Mesothelial cell of epicardium (in vitro differentiated cells): Measurements from ENCODE around the gene TNS1. TPM values are rescaled to one million over a fixed set of nuclear protein-coding genes. Genes with fewer than 3 reads are reported as not detected.

Experiments
- DNase-seq, 2 experiments: peaks; one replicate each; pipeline ENCODE4 v3.0.0; 2021; ENCODE audit warnings: low spot score in 2 of 2; ENCODE audit not compliant: unreplicated experiment in 2 of 2
- H3K27ac Mint-ChIP-seq: 2 replicates; pipeline ENCODE4 v1.8.0; 2021; ENCODE audit warnings: mixed read lengths
- H3K27me3 Mint-ChIP-seq: 2 replicates; pipeline ENCODE4 v1.8.0; 2021; ENCODE audit warnings: low read depth, mixed read lengths
- H3K36me3 Mint-ChIP-seq: 2 replicates; pipeline ENCODE4 v1.8.0; 2021; ENCODE audit warnings: mixed read lengths
- H3K4me1 Mint-ChIP-seq: 2 replicates; pipeline ENCODE4 v1.8.0; 2021; ENCODE audit warnings: mixed read lengths
- H3K4me3 Mint-ChIP-seq: 2 replicates; pipeline ENCODE4 v1.8.0; 2021; ENCODE audit warnings: mild to moderate bottlenecking, moderate library complexity, mixed read lengths
- H3K9me3 Mint-ChIP-seq: 2 replicates; pipeline ENCODE4 v1.8.0; 2021; ENCODE audit warnings: mixed read lengths
- CTCF ChIP-seq: fragments of 200-600 bp; sonication (generic); IDR thresholded peaks from one replicate; pipeline ENCODE4 v1.5.0; 2021; ENCODE audit warnings: antibody characterized with exemption; ENCODE audit not compliant: unreplicated experiment
- total RNA-seq: library from RNA; stranded (reverse); gene quantifications from 3 replicates; pipeline ENCODE4 v1.2.1, GENCODE V29; 2021

Gene TNS1
- total RNA-seq, 1 donor from 2014 or later, result 130 TPM

DNA sequence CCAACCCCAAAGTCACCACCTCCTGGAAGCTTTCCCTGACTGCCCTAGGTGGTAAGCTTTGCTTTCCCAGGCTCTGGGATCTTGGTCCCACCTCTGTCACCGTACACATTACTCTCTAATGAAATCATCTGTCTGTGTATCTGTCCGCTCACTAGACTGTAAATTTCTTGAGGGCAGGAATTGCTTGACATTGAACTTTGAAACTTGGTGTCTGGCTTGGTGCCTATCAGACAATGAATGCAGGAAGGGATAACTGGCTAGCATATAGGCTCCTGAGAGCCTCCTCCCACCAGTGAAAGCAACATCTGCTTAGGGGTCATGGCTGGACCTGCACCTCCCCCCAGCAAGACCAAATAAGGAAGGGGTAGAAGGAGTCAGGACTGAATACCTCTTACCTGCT lies 155.7 kb downstream of the TNS1 start:
- no peak for DNase-seq
- Mint-ChIP-seq H3K4me1 (peaks cover 23% of the 10 kb centered on the region), H3K27ac (no peak overlapping the region), H3K9me3 (no peaks in the 10 kb centered on the region), H3K36me3 (peaks cover 21% of the 10 kb centered on the region), H3K27me3 (no peaks in the 10 kb centered on the region), H3K4me3 (no peak overlapping the region)
- TF ChIP-seq CTCF, result no peak

- Mint-ChIP-seq H3K27ac (no peak overlapping the region), H3K4me1 (peaks cover 17% of the 10 kb centered on the region), H3K36me3 (peaks cover 21% of the 10 kb centered on the region), H3K27me3 (no peaks in the 10 kb centered on the region), H3K9me3 (no peaks in the 10 kb centered on the region), H3K4me3 (no peak overlapping the region)
- DNase-seq, result no peak
- no peak for TF ChIP-seq CTCF
Measured at GRCh38 chr2:217846321-217846743, 156.5 kb downstream of the TNS1 start.

DNA sequence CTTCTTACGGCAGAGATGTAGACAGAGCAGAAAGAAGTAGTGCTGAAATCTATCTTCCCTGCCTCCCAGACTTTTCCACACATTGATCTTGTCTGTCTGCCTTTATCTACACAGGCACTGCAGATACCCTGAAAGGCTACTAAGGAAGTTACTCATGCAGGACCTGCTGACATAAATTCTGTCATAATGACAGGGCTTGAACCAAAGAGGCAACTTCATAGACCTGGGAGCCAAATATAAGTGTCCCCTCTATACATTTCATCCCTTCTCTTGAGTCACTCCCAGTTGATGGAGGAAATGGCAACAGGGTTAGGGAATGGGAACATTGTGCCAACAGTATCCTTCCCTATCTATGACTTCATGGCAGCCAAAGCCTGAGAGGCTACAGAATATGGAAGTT lies 157.5 kb downstream of the TNS1 start:
- Mint-ChIP-seq H3K4me1 (peaks cover 7% of the 10 kb centered on the region), H3K27ac (no peak overlapping the region), H3K27me3 (no peaks in the 10 kb centered on the region), H3K36me3 (peaks cover 21% of the 10 kb centered on the region), H3K4me3 (no peak overlapping the region), H3K9me3 (no peaks in the 10 kb centered on the region)
- no peak for TF ChIP-seq CTCF
- no peak for DNase-seq

DNA sequence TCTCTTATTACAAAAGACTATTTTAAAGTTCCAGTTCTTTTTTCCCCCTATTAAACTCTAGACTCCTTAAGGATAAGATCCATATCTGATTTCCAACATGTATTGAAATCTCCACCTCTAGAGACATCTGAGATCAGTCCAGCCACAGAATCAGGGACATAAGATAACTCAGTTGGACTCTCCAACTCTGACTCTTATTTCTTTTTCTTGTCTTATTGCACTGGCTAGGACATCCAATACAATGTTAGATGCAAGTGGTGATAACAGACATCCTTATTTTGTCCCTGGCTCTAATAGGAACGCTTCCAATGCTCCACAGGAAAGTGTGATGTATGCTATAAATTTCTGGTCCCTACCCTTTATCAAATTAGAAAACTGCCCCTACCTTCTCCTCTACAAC lies 158.1 kb downstream of the TNS1 start:
- H3K9me3 Mint-ChIP-seq, result no peaks in the 10 kb centered on the region
- no peaks in the 10 kb centered on the region for H3K27me3 Mint-ChIP-seq
- TF ChIP-seq CTCF, result no peak
- no peak overlapping the region for H3K27ac Mint-ChIP-seq
- H3K36me3 Mint-ChIP-seq, result peaks cover 21% of the 10 kb centered on the region
- DNase-seq, result no peak
- H3K4me1 Mint-ChIP-seq, result peaks cover 2% of the 10 kb centered on the region
- no peak overlapping the region for H3K4me3 Mint-ChIP-seq

DNA sequence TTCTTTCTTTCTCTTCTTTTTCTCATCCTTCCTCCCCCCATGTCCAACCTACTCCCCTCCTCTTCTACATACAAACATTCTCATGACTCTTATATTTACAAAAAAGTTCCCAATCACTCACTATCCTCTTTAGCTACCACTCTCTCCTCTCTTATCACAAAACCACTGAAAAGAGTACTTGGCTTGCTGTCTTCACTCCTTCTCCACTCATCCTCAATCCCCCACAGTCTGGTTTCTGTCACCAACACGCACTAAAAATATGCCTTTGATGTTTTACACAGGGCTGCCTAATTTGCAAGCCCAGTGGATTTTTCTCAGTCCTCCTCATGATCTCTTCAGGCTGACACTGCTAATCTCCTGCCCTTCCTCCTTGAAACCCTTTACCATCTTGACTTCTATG lies 159.5 kb downstream of the TNS1 start:
- H3K4me3 Mint-ChIP-seq, result no peak overlapping the region
- H3K9me3 Mint-ChIP-seq, result no peaks in the 10 kb centered on the region
- no peak for TF ChIP-seq CTCF
- DNase-seq, result no peak
- no peaks in the 10 kb centered on the region for H3K27me3 Mint-ChIP-seq
- no peak overlapping the region for H3K27ac Mint-ChIP-seq
- H3K36me3 Mint-ChIP-seq, result peaks cover 16% of the 10 kb centered on the region
- no peaks in the 10 kb centered on the region for H3K4me1 Mint-ChIP-seq

DNA sequence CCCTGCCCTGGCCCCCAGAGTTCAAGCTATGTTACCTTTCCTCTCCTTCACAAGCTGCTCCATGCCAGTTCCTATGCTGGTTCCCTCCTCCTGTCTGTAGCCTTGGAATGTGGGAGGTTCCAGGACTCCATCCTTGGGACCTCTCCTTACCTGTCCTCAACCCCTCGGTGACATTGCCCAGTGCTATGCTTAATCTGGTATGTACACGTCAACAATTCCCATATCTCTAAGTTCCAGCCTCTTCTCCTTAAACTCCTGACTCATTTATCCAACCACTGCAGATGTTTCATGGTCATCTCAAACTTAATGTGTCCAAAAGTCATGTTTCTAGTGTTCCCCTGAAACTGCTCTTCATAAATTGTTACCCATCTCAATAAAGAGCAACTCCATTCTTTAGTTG lies 160.8 kb downstream of the TNS1 start:
- Mint-ChIP-seq H3K4me1 (peaks cover under 1% of the 10 kb centered on the region), H3K27me3 (no peaks in the 10 kb centered on the region), H3K9me3 (no peaks in the 10 kb centered on the region), H3K27ac (no peak overlapping the region), H3K4me3 (no peak overlapping the region), H3K36me3 (peaks cover 5% of the 10 kb centered on the region)
- DNase-seq, result no peak
- no peak for TF ChIP-seq CTCF
